HUES6 (cell line): ENCODE results near the gene NAA80.

Experiments used
- H3K27ac ChIP-seq: 2 replicates; pipeline ENCODE4 v1.7.0; 2013; ENCODE audit warnings: low read depth, mild to moderate bottlenecking, low read length, inconsistent platforms
- H3K27me3 ChIP-seq: 2 replicates; pipeline ENCODE4 v1.6.1; 2013; ENCODE audit warnings: low read length; ENCODE audit not compliant: control insufficient read depth, insufficient read depth
- H3K36me3 ChIP-seq: 2 replicates; pipeline ENCODE4 v1.6.1; 2013; ENCODE audit warnings: low read length; ENCODE audit not compliant: control insufficient read depth, insufficient read depth
- H3K4me1 ChIP-seq: 2 replicates; pipeline ENCODE4 v1.6.1; 2013; ENCODE audit warnings: low read length; ENCODE audit not compliant: control insufficient read depth, insufficient read depth
- H3K4me3 ChIP-seq: 2 replicates; pipeline ENCODE4 v1.5.1; 2013; ENCODE audit warnings: low read depth, low read length
- H3K9ac ChIP-seq: one replicate; pipeline ENCODE4 v1.6.1; 2013; ENCODE audit warnings: mild to moderate bottlenecking, low read length
- H3K9me3 ChIP-seq: 2 replicates; pipeline ENCODE4 v1.6.1; 2013; ENCODE audit warnings: low read depth, low read length; ENCODE audit not compliant: control insufficient read depth, insufficient read depth

NAA80 gene

DNA sequence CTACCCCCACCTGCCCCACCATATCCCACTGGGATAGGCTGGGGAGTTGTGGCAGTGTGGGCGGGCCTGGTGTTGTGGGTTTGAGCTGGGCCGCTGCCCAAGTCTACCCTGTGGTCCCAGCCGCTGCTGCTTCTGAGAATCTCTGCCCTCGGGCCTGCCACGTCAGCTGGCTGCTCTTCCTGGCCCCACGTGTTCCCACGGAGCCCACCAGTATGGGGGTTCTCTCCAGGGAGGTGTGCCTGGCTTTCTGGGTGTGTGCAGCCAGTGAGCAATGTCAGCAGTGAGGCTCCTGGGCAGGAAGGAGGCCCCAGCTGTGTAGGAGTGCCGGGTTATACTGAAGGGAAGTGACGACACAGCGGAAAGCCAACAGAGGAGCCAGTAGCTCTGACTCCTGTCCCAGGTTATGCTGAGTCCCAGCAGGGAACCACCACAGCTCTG lies 52.7 kb downstream of the NAA80 start:
- Histone ChIP-seq H3K36me3 (peaks cover 24% of the 10 kb centered on the region), H3K9me3 (no peaks in the 10 kb centered on the region)

More for the DNA sequence above, 52.7 kb downstream of the NAA80 start:
- no peaks in the 10 kb centered on the region for H3K27me3 ChIP-seq
- peak overlapping the region; percentile 88 for H3K27ac ChIP-seq
- H3K4me3 ChIP-seq = peak overlapping the region; percentile 30
- peak overlapping the region; percentile 64 for H3K9ac ChIP-seq
- H3K4me1 ChIP-seq = peaks cover 55% of the 10 kb centered on the region
